GM10248 (cell line): ENCODE measurements around the gene CASKIN1.
"Not testable (repeated sequence)": the region's sequence is repeated elsewhere in the genome, so short reads cannot be mapped to it uniquely, and the experiment has no call there.

Experiments
- CTCF ChIA-PET: fragments of 300-600 bp; sonication (Branson Sonifier 250); formaldehyde crosslinking; extraction: SDS; loops from one replicate; lab custom pipeline; 2021; ENCODE audit warnings: antibody characterized with exemption; lab: Yijun Ruan, JAX
- POLR2A ChIA-PET: fragments of 350-650 bp; sonication (Branson Sonifier 250); formaldehyde crosslinking; extraction: SDS; loops from one replicate; lab custom pipeline; 2020; ENCODE audit warnings: antibody characterized with exemption; lab: Yijun Ruan, JAX
- DNase-seq: peaks from one replicate; pipeline ENCODE4 v3.0.0; 2012; ENCODE audit errors: extremely low spot score
- TF ChIP-seq, protein P1 (sequence below): IDR thresholded peaks from 2 replicates; pipeline ENCODE4 v1.5.1; 2012; ENCODE audit warnings: mild to moderate bottlenecking, low read depth; ENCODE audit errors: extremely low read depth, missing control alignments, control extremely low read depth

The CASKIN1 gene

DNA sequence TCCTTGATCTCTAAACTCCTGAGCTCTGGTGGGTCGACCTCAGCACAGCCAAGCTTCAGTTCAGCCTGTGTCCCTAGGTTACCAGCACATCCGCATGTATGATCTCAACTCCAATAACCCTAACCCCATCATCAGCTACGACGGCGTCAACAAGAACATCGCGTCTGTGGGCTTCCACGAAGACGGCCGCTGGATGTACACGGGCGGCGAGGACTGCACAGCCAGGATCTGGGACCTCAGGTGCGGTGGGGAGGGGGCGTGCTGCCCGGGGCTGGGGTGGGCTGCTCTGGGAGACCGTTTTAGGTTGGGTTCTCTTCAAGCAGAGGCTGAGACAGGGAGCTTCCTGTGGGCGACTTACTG, 10.0 kb upstream of the CASKIN1 start:
- CTCF ChIA-PET, result interaction anchor here (0.5 to 2.7 kb wide), 5 partner anchors 8 to 45 kb away, joined by 3 to 13 read pairs (median 4); partner anchors contain the start of genes ECI1 and PGP
- TF ChIP-seq, protein P1, sequence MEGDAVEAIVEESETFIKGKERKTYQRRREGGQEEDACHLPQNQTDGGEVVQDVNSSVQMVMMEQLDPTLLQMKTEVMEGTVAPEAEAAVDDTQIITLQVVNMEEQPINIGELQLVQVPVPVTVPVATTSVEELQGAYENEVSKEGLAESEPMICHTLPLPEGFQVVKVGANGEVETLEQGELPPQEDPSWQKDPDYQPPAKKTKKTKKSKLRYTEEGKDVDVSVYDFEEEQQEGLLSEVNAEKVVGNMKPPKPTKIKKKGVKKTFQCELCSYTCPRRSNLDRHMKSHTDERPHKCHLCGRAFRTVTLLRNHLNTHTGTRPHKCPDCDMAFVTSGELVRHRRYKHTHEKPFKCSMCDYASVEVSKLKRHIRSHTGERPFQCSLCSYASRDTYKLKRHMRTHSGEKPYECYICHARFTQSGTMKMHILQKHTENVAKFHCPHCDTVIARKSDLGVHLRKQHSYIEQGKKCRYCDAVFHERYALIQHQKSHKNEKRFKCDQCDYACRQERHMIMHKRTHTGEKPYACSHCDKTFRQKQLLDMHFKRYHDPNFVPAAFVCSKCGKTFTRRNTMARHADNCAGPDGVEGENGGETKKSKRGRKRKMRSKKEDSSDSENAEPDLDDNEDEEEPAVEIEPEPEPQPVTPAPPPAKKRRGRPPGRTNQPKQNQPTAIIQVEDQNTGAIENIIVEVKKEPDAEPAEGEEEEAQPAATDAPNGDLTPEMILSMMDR, result no peak
- DNase-seq, result no peak
- POLR2A ChIA-PET, result interaction anchor here (0.6 to 1.1 kb wide), 2 partner anchors 9 to 52 kb away, joined by 3 to 6 read pairs; no protein-coding TSS in a partner anchor

DNA sequence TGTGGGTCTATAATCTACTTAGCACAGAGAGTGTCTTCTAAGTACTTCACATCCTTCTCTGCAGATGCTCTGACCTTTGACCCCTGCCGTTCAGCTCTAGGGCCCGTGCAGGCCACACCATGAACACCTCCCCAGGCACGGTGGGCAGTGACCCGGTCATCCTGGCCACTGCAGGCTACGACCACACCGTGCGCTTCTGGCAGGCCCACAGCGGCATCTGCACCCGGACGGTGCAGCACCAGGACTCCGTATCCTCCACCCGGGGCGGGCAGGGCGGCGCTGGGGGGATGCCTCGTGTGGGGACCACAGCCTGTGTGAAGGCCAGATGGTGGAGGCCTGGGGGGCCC, 9.5 kb upstream of the CASKIN1 start:
- DNase-seq, result no peak
- POLR2A ChIA-PET, result interaction anchor here (1.1 to 1.7 kb wide), 2 partner anchors 9 to 51 kb away, joined by 3 to 7 read pairs; partner anchors contain the start of gene TRAF7
- CTCF ChIA-PET, result interaction anchor here (1.0 to 2.7 kb wide), 3 partner anchors 9 to 46 kb away, joined by 3 to 13 read pairs (median 4); partner anchors contain the start of genes ECI1 and PGP
- TF ChIP-seq, protein P1, result no peak

DNA sequence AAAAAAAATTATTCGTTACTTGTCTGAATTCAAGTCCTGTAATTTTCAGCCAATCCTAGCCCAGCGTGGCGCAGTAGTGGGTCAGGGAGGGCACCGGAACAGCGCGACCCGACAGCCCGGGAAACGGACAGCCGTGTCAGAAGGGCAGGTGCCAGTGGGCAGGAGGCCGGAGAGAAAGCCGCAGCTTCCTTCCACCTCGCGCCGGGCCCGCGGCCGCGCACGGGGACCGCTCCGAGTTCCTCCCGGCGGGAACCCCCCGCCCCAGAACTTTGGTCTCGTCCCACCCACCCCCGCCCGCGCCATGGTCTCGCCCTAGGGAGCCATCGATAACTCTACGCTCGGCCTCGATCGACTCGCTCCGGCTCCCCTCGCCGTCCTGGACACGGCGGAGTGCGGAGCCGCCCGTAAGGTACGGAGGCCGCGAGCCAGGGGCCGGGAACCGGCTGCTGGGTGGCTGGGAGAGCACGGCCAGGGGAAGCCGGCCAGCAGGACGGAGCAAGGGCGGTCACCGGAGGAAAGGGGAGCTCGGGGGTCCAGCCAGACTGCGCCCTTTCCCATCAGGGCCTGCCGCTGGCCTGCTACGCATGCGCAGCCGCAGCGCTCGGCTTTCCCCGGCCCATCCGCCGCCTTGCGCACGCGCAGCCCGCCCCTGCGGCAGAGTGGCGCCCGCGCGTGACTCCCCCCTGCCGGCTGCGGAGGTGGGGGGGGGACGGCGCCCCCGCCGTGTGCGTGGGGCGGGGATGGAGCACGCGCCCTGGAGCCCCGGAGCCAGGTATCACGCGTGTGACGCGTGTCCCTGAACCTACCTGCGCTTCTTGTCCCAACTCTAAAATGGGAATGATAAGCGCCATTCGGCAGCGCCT, 8.9 kb upstream of the CASKIN1 start, which contains the start of gene MLST8:
Gene MLST8, plus strand, starts transcription at position 351 of the 863 bp plus-strand sequence. CDS start 632 bp downstream, outside the sequence.
- DNase-seq, result peak; percentile 99
- TF ChIP-seq, protein P1, result no peak
- ChIA-PET CTCF (interaction anchor here (1.1 to 2.7 kb wide), 2 partner anchors 9 to 11 kb away, joined by 3 to 13 read pairs; partner anchors contain the start of gene PGP), POLR2A (interaction anchor here (1.0 to 1.7 kb wide), 3 partner anchors 10 to 241 kb away, joined by 3 to 7 read pairs (median 3); partner anchors contain the start of genes RPS2 and TRAF7)

DNA sequence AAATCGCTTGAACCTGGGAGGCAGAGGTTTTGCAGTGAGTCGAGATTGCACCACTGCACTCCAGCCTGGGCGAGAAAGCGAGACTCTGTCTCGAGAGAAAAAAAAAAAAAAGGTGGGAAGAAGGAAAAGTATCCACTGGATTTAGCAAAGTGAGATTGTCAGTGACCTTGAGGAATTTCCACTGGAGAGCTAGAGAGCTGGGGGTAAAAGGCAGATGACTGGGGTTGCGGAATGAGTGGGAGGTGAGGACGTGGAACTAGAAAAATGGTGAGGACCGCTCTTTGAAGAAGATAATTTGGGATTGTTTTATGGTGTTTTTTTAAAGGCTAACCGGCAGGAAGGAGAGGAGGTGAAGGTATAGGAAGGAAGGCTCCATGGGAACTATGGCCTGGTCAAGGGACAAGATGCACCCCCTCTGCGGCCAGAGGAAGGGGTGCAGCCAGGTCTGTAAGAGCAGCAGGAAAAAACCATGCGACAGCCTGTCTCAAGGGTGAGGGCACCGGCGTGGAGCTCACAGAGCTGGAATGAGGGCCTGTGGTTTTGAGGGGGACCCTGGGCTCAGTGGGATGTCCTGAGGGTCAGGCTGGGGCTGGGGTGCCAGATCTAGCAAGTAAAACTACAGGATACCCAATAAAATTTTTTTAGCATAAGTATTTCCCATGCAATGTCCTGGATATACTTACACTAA, 8.2 kb upstream of the CASKIN1 start:
- TF ChIP-seq, protein P1, result no peak
- DNase-seq, result no peak
- ChIA-PET CTCF (interaction anchor here (1.3 to 2.7 kb wide), 2 partner anchors 10 to 13 kb away, joined by 4 to 13 read pairs; no protein-coding TSS in a partner anchor), POLR2A (interaction anchor here (1.0 to 1.7 kb wide), 2 partner anchors 49 to 240 kb away, joined by 3 to 7 read pairs; partner anchors contain the start of genes RPS2 and TRAF7)

DNA sequence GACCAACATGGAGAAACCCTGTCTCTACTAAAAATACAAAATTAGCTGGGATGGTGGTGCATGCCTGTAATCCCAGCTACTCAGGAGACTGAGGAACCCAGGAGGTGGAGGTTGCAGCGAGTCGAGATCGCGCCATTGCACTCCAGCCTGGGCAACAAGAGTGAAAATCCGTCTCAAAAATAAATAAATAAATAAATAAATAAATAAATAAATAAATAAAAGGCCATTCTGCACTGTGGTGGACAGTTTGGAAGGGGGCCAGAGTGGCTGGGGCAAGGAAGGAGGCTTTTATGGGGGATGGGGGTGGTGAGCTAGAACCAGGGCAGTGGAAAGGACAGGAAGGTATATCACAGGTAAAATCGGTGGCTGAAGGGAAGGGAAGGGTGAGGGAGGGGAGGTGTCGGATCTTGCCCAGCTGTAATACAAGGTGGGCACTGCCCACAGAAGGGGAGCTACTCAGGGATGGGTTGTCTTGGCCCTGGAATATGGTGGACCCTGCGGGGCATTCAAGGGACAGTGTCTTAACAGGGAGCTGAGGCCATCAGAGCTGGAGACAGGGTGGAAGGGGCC, 6.8 kb upstream of the CASKIN1 start:
- CTCF ChIA-PET, result interaction anchor here (1.0 to 1.7 kb wide), 3 partner anchors 8 to 48 kb away, joined by 3 to 16 read pairs (median 6); partner anchors contain the start of genes ECI1 and TRAF7
- not testable (repeated sequence) for DNase-seq
- POLR2A ChIA-PET, result interaction anchor here (0.5 to 1.2 kb wide), 3 partner anchors 12 to 49 kb away, joined by 3 to 5 read pairs (median 4); partner anchors contain the start of genes PGP and TRAF7

DNA sequence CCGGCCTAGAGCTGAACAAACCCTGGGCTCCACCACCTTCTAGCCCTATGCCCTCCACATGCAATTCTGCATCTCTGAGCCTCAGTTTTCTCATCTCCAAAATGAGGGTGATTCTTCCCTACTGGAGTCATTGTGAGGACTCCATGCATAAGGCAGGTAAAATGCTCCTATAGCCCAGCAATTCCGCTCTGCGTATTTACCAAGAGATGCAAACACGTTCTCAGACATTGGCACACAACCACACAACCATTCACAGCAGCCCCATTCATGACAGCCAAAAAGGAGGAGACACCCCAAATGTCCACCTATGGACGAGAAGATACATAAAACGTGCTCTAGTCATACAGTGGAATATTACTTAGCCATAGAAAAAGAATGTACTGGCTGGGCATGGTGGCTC, 3.9 kb upstream of the CASKIN1 start:
- ChIA-PET POLR2A (no interaction called here), CTCF (interaction anchor here (1.6 kb wide), 1 partner anchor 301 kb away, joined by 3 read pairs; no protein-coding TSS in a partner anchor)
- TF ChIP-seq, protein P1, result no peak
- DNase-seq, result no peak
